Globus pallidus (tissue), 1 donor: ENCODE measurements around the gene FANK1.
A peak's percentile ranks its signal among the peaks of the same experiment; 100 is the strongest.

Source experiments
- DNase-seq: peaks from one replicate; pipeline ENCODE4 v3.0.0-alpha.2; 2015; ENCODE audit warnings: low spot score

The FANK1 gene

GRCh38 chr10:125896088-125896934 lies at the start of gene FANK1:
FANK1 (plus strand) TSS chr10:125896564; CDS start chr10:125896643, 79 bp downstream.
- DNase-seq: peak; percentile 76

- no peak for DNase-seq
These were observed 49.5 kb upstream of the FANK1 start for GRCh38 chr10:125846894-125847293.

GRCh38 chr10:125848371-125848770 lies 48.0 kb upstream of the FANK1 start:
- no peak for DNase-seq

- DNase-seq: no peak
These were observed 47.5 kb upstream of the FANK1 start for GRCh38 chr10:125848857-125849256.

- DNase-seq: no peak
These were observed 46.9 kb upstream of the FANK1 start for GRCh38 chr10:125849448-125849847.

- DNase-seq: no peak
These were observed 45.3 kb upstream of the FANK1 start for GRCh38 chr10:125850766-125851731.

GRCh38 chr10:125852487-125852886 lies 43.9 kb upstream of the FANK1 start:
- no peak for DNase-seq

- DNase-seq: no peak
These were observed 39.1 kb upstream of the FANK1 start for GRCh38 chr10:125857185-125857760.

- no peak for DNase-seq
These were observed 37.1 kb upstream of the FANK1 start for GRCh38 chr10:125859128-125859817.

GRCh38 chr10:125865120-125865519 lies 31.2 kb upstream of the FANK1 start:
- no peak for DNase-seq

GRCh38 chr10:125866421-125867029 lies 29.8 kb upstream of the FANK1 start:
- DNase-seq: no peak

GRCh38 chr10:125868372-125868975 lies 27.9 kb upstream of the FANK1 start:
- no peak for DNase-seq

GRCh38 chr10:125871338-125871737 lies 25.0 kb upstream of the FANK1 start:
- DNase-seq: no peak

GRCh38 chr10:125878957-125879835 lies 17.2 kb upstream of the FANK1 start:
- no peak for DNase-seq

GRCh38 chr10:125880719-125881118 lies 15.6 kb upstream of the FANK1 start:
- no peak for DNase-seq

GRCh38 chr10:125881192-125881591 lies 15.2 kb upstream of the FANK1 start, which contains the start of gene DHX32:
DHX32 (minus strand) TSS chr10:125881292; CDS start chr10:125880824, 468 bp downstream.
- no peak for DNase-seq

GRCh38 chr10:125882596-125882995 lies 13.8 kb upstream of the FANK1 start:
- DNase-seq: no peak

GRCh38 chr10:125883211-125883610 lies 13.2 kb upstream of the FANK1 start:
- DNase-seq: no peak

- DNase-seq: no peak
These were observed 9.4 kb upstream of the FANK1 start for GRCh38 chr10:125886914-125887512.
